HG03095 (cell line): ENCODE results near the gene IL6ST.

Experiments
- ATAC-seq: cut with Tn5 transposase; IDR thresholded peaks from one replicate; pipeline ENCODE4 v1.9.1; 2021; ENCODE audit warnings: moderate library complexity; ENCODE audit not compliant: unreplicated experiment

Gene IL6ST

GRCh38 chr5:55897905-55898304, 96.9 kb downstream of the IL6ST start:
- ATAC-seq, result no peak

DNA sequence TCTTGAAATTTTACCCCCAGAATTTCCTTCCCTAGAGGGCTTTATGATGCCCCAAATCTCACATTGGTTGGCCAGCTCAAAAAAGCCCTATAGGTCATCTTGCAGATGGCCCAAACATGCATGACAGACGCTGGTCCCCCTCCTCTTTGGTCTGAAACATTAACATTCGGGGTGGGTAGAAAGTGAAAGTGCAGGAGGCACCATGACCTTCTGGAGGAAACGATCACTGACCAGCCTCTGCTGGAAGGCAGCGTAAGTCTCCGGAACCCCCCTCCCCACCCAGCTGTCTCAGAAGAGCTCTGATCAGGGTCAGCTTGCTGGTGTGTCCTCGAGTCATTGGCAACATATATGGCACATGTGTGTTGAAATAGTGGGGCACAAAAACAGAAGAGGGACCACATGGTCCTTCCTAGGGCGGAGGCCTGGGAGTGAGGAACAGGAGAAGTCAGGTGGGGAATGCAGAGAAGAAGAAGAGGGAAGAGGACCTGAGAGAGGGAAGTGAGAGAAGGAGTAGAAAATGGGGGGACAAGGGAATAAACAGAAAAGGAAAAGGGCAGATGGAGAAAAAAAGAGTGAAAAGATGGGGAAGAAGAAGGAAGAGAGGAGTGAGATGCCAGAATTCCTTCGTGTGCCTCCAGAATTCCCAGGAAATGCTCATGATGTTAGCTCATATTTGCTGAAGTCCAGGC, 97.4 kb downstream of the IL6ST start:
- ATAC-seq, result no peak

- no peak for ATAC-seq
These were observed 98.1 kb downstream of the IL6ST start for GRCh38 chr5:55896663-55897062.

GRCh38 chr5:55896238-55896637, 98.5 kb downstream of the IL6ST start:
- no peak for ATAC-seq

DNA sequence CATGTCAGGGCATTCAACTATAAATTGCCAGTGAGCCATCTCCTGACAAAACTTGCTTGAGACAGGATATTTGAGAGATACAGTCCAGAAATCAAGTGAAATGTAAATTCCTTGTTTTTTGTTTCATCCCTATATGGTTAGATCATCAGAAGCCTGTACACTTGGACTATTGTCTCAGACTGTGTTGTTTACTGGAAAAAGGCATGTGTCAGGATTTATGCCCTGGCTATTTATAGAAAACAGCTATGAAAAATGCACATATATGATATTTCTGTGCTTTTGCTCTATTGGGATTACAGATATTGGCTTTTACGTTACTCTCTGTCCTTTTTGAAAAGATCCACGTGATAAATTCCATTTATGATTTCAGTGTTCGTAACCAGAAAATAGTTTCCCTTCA, 99.4 kb downstream of the IL6ST start:
- ATAC-seq, result no peak

GRCh38 chr5:55894135-55894534, 100.6 kb downstream of the IL6ST start:
- no peak for ATAC-seq

GRCh38 chr5:55892479-55892878, 102.3 kb downstream of the IL6ST start:
- no peak for ATAC-seq

GRCh38 chr5:55888205-55888604, 106.6 kb downstream of the IL6ST start:
- no peak for ATAC-seq

- ATAC-seq, result no peak
These were observed 109.4 kb downstream of the IL6ST start for GRCh38 chr5:55885359-55885758.
